ENCODE results near the gene NUP85.

- TF ChIP-seq EZH2 (IDR thresholded peaks at IDR 0.05; ENCODE audit: borderline replicate concordance, low read depth, low read length, severe bottlenecking): no peak
- TF ChIP-seq, protein P1, sequence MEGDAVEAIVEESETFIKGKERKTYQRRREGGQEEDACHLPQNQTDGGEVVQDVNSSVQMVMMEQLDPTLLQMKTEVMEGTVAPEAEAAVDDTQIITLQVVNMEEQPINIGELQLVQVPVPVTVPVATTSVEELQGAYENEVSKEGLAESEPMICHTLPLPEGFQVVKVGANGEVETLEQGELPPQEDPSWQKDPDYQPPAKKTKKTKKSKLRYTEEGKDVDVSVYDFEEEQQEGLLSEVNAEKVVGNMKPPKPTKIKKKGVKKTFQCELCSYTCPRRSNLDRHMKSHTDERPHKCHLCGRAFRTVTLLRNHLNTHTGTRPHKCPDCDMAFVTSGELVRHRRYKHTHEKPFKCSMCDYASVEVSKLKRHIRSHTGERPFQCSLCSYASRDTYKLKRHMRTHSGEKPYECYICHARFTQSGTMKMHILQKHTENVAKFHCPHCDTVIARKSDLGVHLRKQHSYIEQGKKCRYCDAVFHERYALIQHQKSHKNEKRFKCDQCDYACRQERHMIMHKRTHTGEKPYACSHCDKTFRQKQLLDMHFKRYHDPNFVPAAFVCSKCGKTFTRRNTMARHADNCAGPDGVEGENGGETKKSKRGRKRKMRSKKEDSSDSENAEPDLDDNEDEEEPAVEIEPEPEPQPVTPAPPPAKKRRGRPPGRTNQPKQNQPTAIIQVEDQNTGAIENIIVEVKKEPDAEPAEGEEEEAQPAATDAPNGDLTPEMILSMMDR (IDR thresholded peaks at IDR 0.05; ENCODE audit: extremely low read depth in 1 of 2, insufficient read depth in 1 of 2, low read depth in 1 of 2, low read length in 2 of 2): no peak
- TF ChIP-seq POLR2A (IDR thresholded peaks at IDR 0.05; ENCODE audit: low read depth, low read length): no peak
- TF ChIP-seq, protein P2, sequence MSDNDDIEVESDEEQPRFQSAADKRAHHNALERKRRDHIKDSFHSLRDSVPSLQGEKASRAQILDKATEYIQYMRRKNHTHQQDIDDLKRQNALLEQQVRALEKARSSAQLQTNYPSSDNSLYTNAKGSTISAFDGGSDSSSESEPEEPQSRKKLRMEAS (IDR thresholded peaks at IDR 0.05; ENCODE audit: insufficient read depth, insufficient read length): no peak
These were observed 31.9 kb downstream of the NUP85 start for GRCh38 chr17:75237100-75238014.
